ENCODE data around the gene GRIK3. TPM values are rescaled to one million over a fixed set of nuclear protein-coding genes. Genes with fewer than 3 reads are reported as not detected.

GRIK3 gene
- total RNA-seq, 3 donors from 2014 or later (not counting 1 experiment from before 2014, with no cell fraction given), result not detected

- H3K4me3 Mint-ChIP-seq, result no peak overlapping the region
- no peaks in the 10 kb centered on the region for H3K36me3 ChIP-seq (ENCODE audit: control insufficient read depth, insufficient read depth, low read length)
- WGBS (ENCODE audit: insufficient coverage), result 42% methylated on average over 4 of the region's 4 CpGs
- H3K9me3 Mint-ChIP-seq, result no peaks in the 10 kb centered on the region
- no peaks in the 10 kb centered on the region for H3K9me3 ChIP-seq (ENCODE audit: control insufficient read depth, insufficient read depth, low read length)
- intact Hi-C loops (cut with micrococcal nuclease), result no loop called here
- DNase-seq (no peak), ATAC-seq (no peak)
- no peak overlapping the region for H3K4me3 ChIP-seq (ENCODE audit: low read length)
- TF ChIP-seq, protein P1, sequence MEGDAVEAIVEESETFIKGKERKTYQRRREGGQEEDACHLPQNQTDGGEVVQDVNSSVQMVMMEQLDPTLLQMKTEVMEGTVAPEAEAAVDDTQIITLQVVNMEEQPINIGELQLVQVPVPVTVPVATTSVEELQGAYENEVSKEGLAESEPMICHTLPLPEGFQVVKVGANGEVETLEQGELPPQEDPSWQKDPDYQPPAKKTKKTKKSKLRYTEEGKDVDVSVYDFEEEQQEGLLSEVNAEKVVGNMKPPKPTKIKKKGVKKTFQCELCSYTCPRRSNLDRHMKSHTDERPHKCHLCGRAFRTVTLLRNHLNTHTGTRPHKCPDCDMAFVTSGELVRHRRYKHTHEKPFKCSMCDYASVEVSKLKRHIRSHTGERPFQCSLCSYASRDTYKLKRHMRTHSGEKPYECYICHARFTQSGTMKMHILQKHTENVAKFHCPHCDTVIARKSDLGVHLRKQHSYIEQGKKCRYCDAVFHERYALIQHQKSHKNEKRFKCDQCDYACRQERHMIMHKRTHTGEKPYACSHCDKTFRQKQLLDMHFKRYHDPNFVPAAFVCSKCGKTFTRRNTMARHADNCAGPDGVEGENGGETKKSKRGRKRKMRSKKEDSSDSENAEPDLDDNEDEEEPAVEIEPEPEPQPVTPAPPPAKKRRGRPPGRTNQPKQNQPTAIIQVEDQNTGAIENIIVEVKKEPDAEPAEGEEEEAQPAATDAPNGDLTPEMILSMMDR (IDR thresholded peaks at IDR 0.05), result no peak
- H3K4me1 Mint-ChIP-seq, result no peaks in the 10 kb centered on the region
- H3K27ac Mint-ChIP-seq, result no peak overlapping the region
- H3K4me1 ChIP-seq (ENCODE audit: control insufficient read depth, insufficient read depth, low read length), result no peaks in the 10 kb centered on the region
- no peak overlapping the region for H3K27ac ChIP-seq (ENCODE audit: low read length)
- H3K36me3 Mint-ChIP-seq, result no peaks in the 10 kb centered on the region
- H3K27me3 ChIP-seq (ENCODE audit: control insufficient read depth, insufficient read depth, low read length), result no peaks in the 10 kb centered on the region
- peaks cover 8 to 37% of the 10 kb centered on the region in 2 donors for H3K27me3 Mint-ChIP-seq (ENCODE audit: low read depth in 2 of 2)
Observed at GRCh38 chr1:36913484-36914060, 120.7 kb downstream of the GRIK3 start.

- Histone ChIP-seq H3K36me3 (ENCODE audit: control insufficient read depth, insufficient read depth, low read length) (no peaks in the 10 kb centered on the region), H3K27me3 (ENCODE audit: control insufficient read depth, insufficient read depth, low read length) (no peaks in the 10 kb centered on the region), H3K4me3 (ENCODE audit: low read length) (no peak overlapping the region), H3K4me1 (ENCODE audit: control insufficient read depth, insufficient read depth, low read length) (no peaks in the 10 kb centered on the region), H3K27ac (ENCODE audit: low read length) (no peak overlapping the region), H3K9me3 (ENCODE audit: control insufficient read depth, insufficient read depth, low read length) (no peaks in the 10 kb centered on the region)
- H3K27ac Mint-ChIP-seq, result no peak overlapping the region
- intact Hi-C loops (cut with micrococcal nuclease), result no loop called here
- H3K4me1 Mint-ChIP-seq, result no peaks in the 10 kb centered on the region
- 87% methylated on average over 5 of the region's 5 CpGs for WGBS (ENCODE audit: insufficient coverage)
- no peaks in the 10 kb centered on the region for H3K9me3 Mint-ChIP-seq
- TF ChIP-seq, protein P1 (IDR thresholded peaks at IDR 0.05), result no peak
- ATAC-seq (no peak), DNase-seq (no peak)
- H3K27me3 Mint-ChIP-seq (ENCODE audit: low read depth in 2 of 2), result peaks cover 10 to 36% of the 10 kb centered on the region in 2 donors
- H3K36me3 Mint-ChIP-seq, result no peaks in the 10 kb centered on the region
- no peak overlapping the region for H3K4me3 Mint-ChIP-seq
Observed at GRCh38 chr1:36913016-36913415, 121.3 kb downstream of the GRIK3 start.

DNA sequence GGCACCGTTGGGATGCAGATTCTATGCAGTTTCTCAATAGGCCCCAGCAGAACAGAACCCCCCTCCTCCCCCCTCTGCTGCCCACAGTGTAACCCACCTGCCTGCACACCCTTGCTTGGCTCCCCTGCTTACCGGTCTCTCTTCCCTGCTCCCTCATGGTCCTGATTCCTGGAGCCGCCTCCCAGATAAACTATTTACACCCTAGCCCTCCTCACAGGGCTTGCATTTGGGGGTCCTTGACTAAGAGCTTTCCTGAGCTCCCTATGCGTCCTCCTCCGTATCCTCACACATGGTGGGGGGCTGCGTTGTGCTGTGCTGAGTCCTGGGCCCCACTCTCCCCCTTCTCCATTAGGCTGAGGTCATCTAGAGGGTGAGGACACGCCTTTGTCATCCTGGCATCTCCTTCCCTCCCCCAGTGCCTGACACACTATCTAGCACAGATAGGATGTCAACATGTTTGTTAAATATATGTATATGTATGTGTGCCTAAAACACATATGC, 121.9 kb downstream of the GRIK3 start:
- no peaks in the 10 kb centered on the region for H3K4me1 Mint-ChIP-seq
- no peak overlapping the region for H3K27ac Mint-ChIP-seq
- Histone ChIP-seq H3K27ac (ENCODE audit: low read length) (no peak overlapping the region), H3K36me3 (ENCODE audit: control insufficient read depth, insufficient read depth, low read length) (no peaks in the 10 kb centered on the region), H3K9me3 (ENCODE audit: control insufficient read depth, insufficient read depth, low read length) (no peaks in the 10 kb centered on the region), H3K4me1 (ENCODE audit: control insufficient read depth, insufficient read depth, low read length) (no peaks in the 10 kb centered on the region), H3K4me3 (ENCODE audit: low read length) (no peak overlapping the region), H3K27me3 (ENCODE audit: control insufficient read depth, insufficient read depth, low read length) (no peaks in the 10 kb centered on the region)
- 72% methylated on average over 6 of the region's 7 CpGs for WGBS (ENCODE audit: insufficient coverage)
- DNase-seq, result no peak
- H3K27me3 Mint-ChIP-seq (ENCODE audit: low read depth in 2 of 2), result peaks cover 10 to 36% of the 10 kb centered on the region in 2 donors
- no peak overlapping the region for H3K4me3 Mint-ChIP-seq
- no peaks in the 10 kb centered on the region for H3K36me3 Mint-ChIP-seq
- TF ChIP-seq, protein P1 (IDR thresholded peaks at IDR 0.05), result no peak
- intact Hi-C loops (cut with micrococcal nuclease), result no loop called here
- no peak for ATAC-seq
- H3K9me3 Mint-ChIP-seq, result no peaks in the 10 kb centered on the region
